COR-L47 (cell line): ENCODE results near the gene ELOVL6.
A peak's percentile ranks its signal among the peaks of the same experiment; 100 is the strongest.
"Not testable (repeated sequence)": the region's sequence is repeated elsewhere in the genome, so short reads cannot be mapped to it uniquely, and the experiment has no call there.

Experiments
- DNase-seq: peaks from one replicate; lab custom pipeline; 2025; lab: John Stamatoyannopoulos, UW

The ELOVL6 gene

DNA sequence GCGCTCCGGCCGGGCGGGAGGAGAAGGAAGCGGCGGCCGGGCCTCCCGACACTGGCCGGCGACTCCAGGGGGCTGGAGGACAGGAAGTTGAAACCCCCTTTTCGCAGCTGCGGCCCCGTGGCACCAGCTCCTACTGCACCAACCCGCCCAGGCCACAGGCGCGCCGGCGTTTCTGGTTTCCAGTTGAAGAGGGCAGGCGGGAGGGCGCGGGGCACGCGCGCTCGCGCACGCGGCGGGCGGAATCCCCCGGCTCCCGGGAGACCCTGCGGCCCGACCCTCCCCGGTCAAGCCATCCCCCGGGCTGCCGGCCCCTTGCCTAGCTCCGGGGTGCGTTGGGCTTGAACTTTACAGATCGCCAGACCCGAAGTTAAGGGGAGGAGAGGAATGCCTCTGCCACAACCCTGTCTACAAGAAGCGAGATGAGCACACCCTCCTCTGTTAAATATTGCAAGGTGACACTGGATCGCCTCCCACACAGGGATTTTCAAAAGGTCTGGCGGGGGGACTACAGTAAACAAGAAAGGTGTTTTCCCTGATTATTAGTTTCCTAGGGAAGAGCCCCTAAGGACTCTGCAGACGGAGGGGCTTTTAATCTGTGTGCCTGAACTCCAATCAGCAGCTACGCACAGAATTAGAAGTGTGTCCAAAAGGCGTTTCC, 1.4 kb downstream of the ELOVL6 start:
- DNase-seq, result peak; percentile 31

GRCh38 chr4:110196206-110196870, 2.1 kb downstream of the ELOVL6 start:
- DNase-seq, result peak; percentile 35

DNA sequence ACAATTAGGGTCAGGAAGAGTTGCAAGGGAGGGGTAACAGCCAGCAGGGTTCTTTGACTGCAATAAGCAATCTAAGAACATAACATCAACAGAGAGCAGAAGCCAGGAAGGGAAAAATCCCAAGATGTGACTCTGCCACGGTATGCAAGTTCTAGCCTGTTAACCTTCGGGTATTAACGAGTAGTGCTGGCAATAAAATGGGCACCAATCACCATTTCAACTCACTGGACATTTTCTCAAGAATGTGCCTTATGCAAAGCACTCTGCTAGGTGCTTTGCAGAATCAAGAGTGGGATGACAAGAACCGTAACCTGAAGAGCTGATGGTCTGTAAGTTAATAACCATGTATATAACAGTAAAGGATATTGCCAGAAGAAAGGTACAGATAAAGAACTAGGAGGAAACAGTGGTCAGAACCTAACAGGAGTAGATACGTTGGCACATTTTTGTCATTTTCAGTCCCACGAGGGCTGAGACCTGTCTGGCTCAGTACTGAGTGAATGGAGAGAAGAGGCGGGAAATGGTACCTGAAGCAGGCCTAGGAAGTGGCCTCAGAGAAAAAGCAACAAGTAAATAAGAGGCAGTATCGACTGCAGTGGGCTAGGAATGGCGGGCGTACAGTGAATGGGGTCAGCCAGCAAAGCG, 2.7 kb downstream of the ELOVL6 start:
- DNase-seq, result no peak

- peak; percentile 80 for DNase-seq
Measured at GRCh38 chr4:110193822-110194761, 4.3 kb downstream of the ELOVL6 start.

GRCh38 chr4:110193287-110193686, 5.1 kb downstream of the ELOVL6 start:
- not testable (repeated sequence) for DNase-seq

DNA sequence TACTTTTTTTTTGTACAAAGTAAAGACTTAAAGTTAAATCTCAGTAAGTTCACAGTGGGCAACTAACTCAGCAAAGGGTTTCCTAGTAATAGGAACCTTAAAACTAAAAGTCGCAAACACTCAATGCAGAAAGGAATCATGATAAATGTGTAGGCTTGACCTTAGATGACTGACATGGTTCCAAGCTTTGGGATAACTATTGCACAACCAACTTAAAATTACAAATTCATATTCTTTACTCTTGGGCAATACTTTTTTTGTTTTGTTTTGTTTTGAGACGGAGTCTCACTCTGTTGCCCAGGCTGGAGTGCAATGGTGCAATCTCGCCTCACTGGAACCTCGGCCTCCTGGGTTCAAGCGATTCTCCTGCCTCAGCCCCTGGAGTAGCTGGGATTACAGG, 8.2 kb downstream of the ELOVL6 start:
- DNase-seq, result no peak

DNA sequence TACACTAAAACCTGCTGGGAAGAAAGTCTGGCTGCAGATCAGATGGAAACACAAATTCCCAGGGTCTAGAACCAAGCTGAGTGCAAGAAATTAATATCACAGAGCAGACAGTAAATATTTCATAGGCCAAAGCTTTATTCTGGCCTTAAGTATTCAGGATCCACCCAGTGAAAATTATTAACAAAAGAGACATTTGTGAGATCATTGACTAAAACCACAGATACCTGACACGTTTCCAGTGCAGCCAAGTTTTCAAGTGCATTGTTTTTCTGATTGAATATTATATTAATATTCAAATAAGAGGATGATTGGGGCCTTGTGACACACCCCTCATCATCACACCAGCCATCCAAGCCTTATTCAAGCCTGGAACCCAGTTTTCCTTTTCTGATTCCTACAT, 10.3 kb downstream of the ELOVL6 start:
- no peak for DNase-seq

DNA sequence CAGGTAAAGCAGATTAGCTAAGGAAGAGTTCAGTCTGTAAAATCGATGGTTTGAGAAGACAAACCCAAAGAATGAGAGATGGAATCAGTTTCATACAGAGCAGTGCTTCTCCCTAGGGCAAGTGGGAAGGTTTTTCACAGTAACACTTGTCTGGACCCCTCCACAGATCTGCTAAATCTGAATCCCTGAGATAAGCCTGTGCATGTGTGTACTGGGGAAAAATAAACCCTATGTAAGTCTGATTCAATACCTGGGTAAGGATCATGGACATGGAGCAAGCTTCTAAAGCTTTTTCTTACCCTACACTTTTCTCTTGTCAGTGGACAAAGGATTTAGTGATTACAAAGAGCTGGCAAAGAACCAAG, 13.6 kb downstream of the ELOVL6 start:
- no peak for DNase-seq

DNA sequence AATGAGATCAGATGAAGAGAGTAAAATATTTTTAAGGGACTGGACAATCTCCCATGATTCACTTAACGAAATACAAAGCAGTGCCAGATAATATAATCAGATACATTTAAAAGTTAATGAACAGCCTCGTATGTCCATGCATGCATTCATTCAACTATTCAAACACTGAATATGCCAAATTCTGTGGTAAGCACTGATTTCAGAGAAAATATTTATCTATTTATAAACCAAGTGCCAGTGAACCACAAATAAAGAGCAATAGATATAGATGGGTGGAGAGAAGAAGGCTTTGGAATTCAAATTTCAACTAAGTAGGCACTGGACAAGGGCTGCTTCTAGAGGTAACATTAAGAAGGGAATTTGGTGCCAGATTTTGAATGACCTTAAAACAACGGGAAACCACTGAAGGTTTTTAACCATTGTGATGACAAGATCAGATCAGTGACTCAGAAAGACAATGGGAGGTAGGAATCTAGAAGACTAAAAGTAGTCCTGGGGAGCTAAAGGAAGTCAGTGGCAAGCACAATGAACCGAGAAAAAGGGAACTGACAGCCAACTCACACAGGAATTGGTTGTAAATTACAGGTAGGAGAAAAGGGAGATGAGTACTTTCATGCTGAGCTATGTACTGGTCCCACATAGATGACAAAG, 14.2 kb downstream of the ELOVL6 start:
- DNase-seq, result peak; percentile 14

DNA sequence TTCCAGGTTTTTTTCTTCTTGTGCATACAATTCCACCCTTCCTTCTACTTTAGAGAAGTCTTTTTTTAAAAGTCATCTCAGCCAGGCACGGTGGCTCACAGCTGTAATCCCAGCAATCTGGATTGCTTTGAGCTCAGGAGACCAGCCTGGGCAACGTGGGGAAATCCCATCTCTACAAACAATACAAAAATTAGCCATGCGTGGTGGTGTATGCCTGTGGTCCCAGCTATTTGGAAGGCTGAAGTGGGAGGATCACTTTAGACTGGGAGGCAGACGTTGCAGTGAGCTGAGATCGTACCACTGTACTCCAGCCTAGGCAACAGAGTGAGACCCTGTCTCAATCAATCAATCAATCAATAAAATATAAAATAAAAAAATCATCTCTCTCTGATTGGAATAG, 14.8 kb downstream of the ELOVL6 start:
- DNase-seq, result no peak

GRCh38 chr4:110183058-110183457, 15.4 kb downstream of the ELOVL6 start:
- no peak for DNase-seq

GRCh38 chr4:110181890-110182289, 16.5 kb downstream of the ELOVL6 start:
- DNase-seq, result no peak

DNA sequence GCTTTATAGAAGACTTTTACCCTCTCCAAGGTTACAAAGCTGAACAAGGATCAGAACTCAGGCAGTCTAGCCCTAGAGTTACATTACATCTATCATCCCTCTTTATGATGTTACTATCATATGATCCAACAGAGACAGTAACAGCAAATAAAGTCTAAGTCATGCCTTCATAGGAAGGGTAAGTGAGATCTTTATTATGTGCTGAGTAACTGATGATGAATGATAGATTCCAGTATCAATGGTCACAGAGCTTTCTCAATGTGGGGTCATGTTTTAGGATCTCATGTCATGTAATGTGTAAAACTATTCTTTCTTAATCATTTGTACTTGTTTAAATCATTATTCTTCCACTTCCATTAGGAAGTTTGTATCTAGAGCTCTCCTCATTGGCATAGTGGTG, 22.8 kb downstream of the ELOVL6 start:
- DNase-seq, result no peak

- peak; percentile 79 for DNase-seq
Measured at GRCh38 chr4:110172972-110173371, 25.4 kb downstream of the ELOVL6 start.

- DNase-seq, result no peak
Measured at GRCh38 chr4:110171971-110172370, 26.4 kb downstream of the ELOVL6 start.

DNA sequence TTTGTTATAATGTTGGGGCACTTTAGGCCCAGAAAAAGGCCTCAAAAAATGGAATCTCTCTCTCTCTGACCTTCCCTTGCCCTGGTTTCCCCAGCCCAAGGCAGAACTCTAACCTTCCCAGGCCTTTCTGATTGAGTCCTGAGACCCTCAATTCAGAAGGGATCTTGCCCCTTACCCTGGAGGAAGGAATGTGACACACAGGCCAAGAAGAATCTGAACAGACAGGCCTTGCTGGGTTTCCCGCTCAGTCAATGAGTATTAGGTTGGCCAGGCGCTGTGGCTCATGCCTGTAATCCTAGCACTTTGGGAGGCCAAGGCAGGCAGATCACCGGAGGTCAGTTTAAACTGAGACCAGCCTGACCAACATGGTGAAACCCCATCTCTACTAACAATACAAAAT, 27.6 kb downstream of the ELOVL6 start:
- no peak for DNase-seq

- DNase-seq, result peak; percentile 10
Measured at GRCh38 chr4:110165382-110166286, 32.8 kb downstream of the ELOVL6 start.

DNA sequence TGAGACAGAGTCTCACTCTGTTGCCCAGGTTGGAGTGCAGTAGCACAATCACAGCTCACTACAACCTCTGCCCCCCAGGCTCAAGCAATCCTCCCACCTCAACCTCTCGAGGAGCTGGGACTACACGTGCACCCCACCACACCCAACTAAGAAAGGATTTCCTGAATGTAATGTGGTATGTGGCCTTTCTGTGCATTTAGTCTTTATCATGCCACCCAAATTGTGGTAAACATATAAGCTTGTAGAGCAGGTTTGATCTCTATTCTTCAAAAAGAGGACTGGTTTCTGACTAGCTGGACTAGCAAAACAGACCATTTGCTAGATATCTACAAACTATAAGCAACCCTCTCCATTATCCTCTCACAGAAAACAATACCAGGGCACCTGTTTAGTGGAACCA, 33.6 kb downstream of the ELOVL6 start:
- no peak for DNase-seq

DNA sequence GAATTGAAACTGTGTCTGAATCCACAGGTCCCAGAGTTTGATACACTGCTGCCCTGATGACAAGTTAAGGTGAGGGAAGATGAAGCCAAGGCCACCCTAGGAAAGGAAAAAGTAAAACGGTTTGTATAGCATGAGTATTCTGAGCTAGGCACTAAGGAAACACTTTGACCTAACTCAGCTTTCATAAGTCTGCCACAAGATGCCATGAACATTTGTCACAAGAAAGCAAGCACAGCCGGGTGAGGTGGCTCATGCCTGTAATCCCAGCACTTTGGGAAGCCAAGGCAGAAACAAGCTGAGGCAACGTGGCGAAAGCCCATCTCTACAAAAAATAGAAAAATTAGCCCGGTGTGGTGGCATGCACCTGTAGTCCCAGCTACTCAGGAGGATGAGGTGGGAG, 34.2 kb downstream of the ELOVL6 start:
- no peak for DNase-seq

GRCh38 chr4:110163327-110164069, 34.9 kb downstream of the ELOVL6 start:
- DNase-seq, result no peak
